NB4 (cell line): ENCODE results near the gene KCMF1.

Experiments
- CTCF ChIP-seq: IDR thresholded peaks from one replicate; pipeline ENCODE4 v1.5.1; 2012; ENCODE audit warnings: low read depth, low read length
- MAX ChIP-seq: IDR thresholded peaks from 2 replicates; pipeline ENCODE4 v1.6.1; 2011; ENCODE audit warnings: low read depth, low read length
- MYC ChIP-seq: IDR thresholded peaks from 2 replicates; pipeline ENCODE4 v1.6.1; 2011; ENCODE audit warnings: low read depth, low read length
- POLR2A ChIP-seq: IDR thresholded peaks from 2 replicates; pipeline ENCODE4 v1.6.1; 2011; ENCODE audit warnings: mild to moderate bottlenecking; ENCODE audit not compliant: insufficient read length; ENCODE audit errors: extremely low read depth

GRCh38 chr2:85002534-85002933 is 31.6 kb downstream of the KCMF1 start:
- no peak for TF ChIP-seq MYC
- TF ChIP-seq MAX: no peak
- TF ChIP-seq CTCF: no peak
- TF ChIP-seq POLR2A: no peak
